EH (cell line): Measurements from ENCODE around the gene CDK2.
"Not testable (repeated sequence)": the region's sequence is repeated elsewhere in the genome, so short reads cannot be mapped to it uniquely, and the experiment has no call there.

Experiments used
- DNase-seq: peaks from one replicate; pipeline ENCODE4 v3.0.0-alpha.2; 2015; ENCODE audit warnings: low read depth

Gene CDK2

DNA sequence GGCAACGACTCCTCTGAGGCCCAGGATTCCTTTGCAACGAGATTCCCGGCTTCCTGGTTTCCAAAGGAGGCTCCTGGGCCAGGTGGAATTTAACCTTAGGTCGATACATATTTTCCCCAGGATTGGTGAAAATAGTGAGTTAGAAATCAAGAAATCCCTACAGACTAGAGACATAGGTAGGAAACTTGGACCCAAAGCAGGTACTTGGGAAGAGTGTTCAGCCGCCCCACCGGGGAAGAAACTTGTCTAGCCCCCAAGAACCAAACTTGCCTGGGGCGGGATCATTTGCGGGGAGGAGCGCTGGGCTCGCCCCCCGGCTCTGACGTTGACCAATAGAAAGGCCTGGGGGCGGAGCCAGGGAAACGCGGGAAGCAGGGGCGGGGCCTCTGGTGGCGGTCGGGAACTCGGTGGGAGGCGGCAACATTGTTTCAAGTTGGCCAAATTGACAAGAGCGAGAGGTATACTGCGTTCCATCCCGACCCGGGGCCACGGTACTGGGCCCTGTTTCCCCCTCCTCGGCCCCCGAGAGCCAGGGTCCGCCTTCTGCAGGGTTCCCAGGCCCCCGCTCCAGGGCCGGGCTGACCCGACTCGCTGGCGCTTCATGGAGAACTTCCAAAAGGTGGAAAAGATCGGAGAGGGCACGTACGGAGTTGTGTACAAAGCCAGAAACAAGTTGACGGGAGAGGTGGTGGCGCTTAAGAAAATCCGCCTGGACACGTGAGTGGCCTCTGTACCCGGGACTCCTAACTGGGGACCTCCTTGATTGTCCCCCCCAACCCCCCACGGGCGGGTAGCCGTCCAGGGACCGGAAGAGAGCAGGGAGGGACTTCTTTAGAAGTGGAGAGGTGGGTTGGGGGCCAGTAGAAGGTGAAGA, at the start of gene CDK2:
TSS of gene CDK2 (plus strand) at position 423 of the 874 bp plus-strand sequence. CDS start at position 602, 179 bp downstream.
- peak; percentile 84 for DNase-seq

DNA sequence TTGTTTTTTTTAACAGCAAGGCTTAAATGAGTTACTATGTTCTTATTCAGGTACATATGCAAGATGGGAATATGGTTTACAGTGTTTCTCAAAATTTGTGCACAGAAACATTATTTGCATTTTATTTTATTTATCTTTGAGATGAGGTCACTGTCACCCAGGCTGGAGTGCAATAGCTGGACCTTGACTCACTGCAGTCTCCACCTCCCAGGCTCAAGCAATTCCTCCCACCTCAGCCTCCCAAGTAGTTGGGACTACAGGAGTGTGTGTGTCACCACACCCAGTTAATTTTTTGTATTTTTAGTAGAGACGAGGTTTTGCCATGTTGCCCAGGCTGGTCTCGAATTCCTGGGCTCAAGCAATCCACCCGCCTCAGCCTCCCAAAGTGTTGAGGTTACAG, 47.6 kb upstream of the CDK2 start:
- DNase-seq: peak; percentile 78

DNA sequence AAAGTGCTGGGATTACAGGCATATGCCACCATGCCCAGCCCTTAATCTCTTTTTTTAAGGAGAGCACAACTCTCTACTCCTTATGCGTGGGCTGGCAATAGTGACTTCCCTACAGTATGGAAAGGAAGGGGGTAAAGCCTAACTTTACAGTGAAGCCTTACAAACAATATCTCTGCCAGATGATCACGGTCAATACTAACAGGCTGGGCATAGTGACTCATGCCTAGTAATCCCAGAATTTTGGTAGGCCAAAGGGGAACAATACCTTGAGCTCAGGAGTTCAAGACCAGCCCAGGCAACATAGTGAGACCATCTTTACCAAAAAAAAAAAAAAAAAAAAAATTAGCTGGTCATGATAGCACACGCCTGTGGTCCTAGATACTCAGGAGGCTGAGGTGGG, 44.5 kb upstream of the CDK2 start:
- no peak for DNase-seq

DNA sequence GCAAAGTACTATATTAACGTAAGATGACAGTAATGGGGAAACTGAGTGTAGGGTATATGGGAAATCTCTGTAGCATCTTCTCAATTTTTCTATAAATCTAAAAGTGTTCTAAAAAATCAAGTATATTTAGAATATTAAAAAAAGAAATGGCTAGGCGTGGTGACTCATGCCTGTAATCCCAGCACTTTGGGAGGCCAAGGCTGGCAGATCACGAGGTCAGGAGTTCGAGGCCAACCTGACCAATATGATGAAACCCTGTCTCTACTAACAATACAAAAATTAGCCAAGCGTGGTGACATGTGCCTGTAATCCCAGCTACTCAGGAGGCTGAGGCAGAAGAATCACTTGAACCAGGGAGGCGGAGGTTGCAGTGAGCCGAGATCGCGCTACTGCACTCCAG, 43.0 kb upstream of the CDK2 start:
- not testable (repeated sequence) for DNase-seq

GRCh38 chr12:55925371-55925770, 41.3 kb upstream of the CDK2 start:
- DNase-seq: no peak

GRCh38 chr12:55925870-55926737, 40.5 kb upstream of the CDK2 start:
- DNase-seq: no peak

- DNase-seq: peak; percentile 93
These were observed 39.7 kb upstream of the CDK2 start for GRCh38 chr12:55926738-55927587.

- DNase-seq: peak; percentile 75
These were observed 38.8 kb upstream of the CDK2 start, which contains the start of gene PYM1 for GRCh38 chr12:55927588-55928502. PYM1 (minus strand) TSS chr12:55927894; CDS start chr12:55927761, 133 bp downstream.

- DNase-seq: no peak
These were observed 37.3 kb upstream of the CDK2 start for GRCh38 chr12:55929306-55929791.

DNA sequence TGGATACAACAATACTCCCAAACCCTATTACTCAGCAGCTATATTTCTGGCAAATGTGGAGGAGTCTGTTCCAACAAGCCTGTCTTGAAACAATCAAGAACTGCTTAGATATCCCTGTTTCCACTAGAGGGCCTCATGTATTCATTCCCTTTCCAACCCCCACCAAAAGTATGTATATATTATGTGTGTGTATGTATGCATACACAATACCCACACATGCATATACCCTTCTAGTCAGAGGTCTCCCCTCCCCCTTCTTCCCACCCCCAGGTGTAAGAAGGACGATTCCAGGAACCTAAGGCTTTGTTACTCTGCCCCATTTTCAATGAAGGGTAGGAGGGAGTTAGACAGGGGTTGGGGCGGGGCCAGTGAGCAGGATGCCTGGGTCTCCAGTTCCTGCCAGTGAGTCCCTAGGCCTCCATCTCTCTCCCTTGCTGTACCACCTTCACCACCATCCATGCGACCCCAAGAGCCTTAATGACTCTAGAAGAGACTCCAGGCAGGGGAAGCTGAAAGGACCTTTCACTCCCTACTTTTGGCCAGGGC, 35.8 kb upstream of the CDK2 start, which contains the start of gene DGKA:
TSS of gene DGKA (plus strand) at position 392 of the 546 bp plus-strand sequence. CDS start 5,342 bp downstream, outside the sequence.
- peak; percentile 71 for DNase-seq

DNA sequence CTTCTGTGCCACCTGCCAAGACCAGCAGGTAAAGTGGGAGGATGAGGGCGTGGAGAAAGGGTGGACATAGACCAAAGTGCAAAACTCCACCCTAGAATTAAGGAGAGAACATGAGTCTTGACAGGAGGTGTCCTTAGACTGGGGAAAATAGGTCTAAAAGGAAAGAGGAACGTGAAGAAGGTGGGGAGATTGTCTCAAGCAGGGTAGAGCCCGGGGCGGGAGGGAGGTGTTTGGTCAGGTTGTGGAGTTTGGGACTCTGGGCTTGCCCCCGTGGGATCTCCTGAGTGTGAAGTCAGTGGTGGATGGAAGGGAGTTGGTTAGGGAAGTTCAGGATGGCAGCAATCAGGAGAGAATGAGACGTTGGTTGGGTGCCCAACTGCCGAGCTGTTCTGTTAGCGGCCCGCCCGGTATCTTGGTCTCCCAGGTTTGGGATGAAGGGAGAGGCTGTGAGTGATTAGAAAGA, 35.3 kb upstream of the CDK2 start:
- DNase-seq: no peak

DNA sequence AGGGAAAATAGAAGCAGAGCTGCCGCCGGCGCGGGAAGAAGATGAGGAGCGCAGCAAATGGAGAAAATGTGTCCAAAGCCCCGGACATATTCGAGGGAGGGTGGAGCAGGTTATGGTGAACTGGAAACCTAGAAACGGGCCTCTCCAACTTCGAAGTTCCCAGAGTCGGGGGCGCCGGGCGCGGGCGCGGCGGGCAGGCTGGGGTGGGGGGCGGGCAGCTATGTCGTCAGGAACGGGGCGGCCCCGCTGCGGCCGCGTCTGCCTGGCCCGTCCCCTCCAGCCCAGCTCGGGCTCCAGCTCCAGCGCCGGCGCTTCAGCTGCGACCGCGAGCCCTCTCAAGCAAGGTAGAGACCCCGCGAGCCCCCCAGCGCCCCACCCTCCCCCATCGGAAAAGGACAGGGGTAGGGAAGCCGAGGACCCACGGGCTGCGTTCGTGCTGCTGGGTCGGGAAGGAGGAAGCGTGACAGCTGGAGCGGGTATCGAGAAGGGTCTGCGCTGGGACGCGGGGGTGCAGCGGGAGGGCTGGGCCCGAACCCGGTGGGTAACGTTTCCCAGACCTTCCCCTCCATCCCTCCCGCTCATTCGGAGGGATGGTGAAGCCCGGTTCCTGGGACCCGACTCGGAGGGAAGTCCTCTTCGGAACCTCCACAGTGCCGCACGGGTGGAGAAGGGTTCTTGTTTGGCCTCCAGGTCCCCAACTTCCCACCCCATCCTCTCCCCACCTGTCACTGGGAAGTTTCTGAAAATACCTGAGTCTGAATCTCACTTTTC, 34.7 kb upstream of the CDK2 start:
- peak; percentile 56 for DNase-seq

GRCh38 chr12:55932551-55932910, 34.1 kb upstream of the CDK2 start:
- DNase-seq: peak; percentile 37

GRCh38 chr12:55933169-55933798, 33.3 kb upstream of the CDK2 start:
- peak; percentile 58 for DNase-seq

DNA sequence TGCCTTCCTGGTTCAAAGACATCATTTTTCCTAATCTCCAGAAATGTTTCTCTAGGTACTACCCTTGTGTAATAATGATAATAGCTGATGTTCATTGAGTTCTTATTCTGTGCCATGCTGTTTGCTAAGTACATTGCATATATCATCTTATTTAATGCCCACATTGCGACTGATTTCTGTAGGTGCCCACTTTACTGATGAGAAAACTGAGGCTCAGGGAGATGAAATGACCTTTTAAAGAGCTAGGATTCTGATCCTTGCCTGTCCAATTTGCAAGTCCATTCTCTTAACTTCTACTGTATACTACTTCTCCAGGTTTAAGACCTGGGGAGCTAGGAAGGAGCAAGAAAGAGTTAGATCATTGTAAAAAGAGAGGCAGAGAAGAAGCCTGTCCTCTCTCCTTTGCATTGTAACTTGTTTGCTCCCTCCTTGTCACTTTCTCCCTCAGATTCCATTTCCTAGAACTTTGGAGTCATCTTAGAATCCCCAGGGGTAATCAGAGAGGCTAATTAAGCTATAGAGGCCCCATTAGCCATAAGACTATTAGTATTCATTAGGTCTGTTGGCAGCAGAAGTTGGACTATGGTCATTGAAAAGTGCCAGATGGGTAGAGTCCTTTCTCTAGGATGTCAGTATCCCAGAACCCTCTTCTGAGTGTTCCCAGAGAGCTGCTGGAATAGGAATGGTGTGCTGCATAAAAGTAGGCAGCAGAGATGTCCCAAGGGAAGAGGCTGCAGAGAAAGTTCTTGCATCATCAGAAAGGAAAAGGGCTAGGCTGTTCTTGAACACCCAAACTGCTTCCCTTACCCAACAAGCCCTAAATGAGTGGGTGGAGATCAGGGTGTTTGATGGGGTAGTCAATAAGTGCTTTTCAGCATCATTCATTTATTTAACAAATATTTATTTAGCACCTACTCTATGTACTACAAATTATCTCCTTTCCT, 32.6 kb upstream of the CDK2 start:
- peak; percentile 20 for DNase-seq

GRCh38 chr12:55934773-55935172, 31.9 kb upstream of the CDK2 start:
- no peak for DNase-seq

- DNase-seq: no peak
These were observed 30.9 kb upstream of the CDK2 start for GRCh38 chr12:55935738-55936151.

DNA sequence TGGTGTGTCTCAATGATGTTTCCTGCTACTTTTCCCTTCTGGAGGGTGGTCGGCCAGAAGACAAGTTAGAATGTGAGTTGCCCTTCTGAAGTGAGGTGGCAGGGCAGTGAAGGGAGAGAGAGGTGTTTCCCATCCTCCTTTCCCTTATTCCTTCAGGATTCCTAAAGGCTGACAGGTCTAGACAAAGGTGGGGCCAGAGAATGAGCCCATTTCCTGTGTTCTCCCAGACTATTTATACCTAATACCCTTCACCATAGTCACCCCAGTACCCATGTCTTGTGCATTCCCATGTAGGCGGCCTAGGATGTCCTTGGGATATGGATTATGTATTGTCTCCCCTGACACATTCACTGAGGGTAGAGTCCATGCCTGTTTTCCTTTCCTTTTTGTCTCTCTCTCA, 28.6 kb upstream of the CDK2 start:
- DNase-seq: peak; percentile 40
